ENCODE results near the gene PPDPF. TPM values are rescaled to one million over a fixed set of nuclear protein-coding genes. Genes with fewer than 3 reads are reported as not detected.

The PPDPF gene
- total RNA-seq, 1 donor from 2014 or later, result 122 TPM

DNA sequence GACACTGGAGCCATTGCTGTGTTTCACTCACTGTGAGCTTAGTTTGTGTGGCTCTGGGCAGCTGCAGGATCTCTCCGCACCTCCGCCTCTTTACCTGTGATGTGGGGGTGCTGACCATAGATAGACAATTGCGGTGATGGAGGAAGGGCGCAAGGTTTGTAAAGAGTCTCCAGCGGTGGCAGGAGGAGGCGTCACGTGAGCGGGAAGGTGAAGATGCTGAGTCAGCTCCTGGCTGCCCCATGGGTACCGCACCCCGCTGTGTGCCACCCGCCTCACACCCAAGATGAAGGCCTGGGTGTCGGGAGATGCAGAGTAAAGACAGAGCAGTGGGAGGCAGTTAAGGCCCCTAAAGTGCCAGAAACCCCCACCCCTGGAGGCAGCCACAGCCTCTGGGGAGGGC lies 39.1 kb upstream of the PPDPF start:
- H3K4me1 Mint-ChIP-seq (ENCODE audit: low read depth), result no peaks in the 10 kb centered on the region
- H3K27me3 Mint-ChIP-seq (ENCODE audit: insufficient read depth), result peaks cover 13% of the 10 kb centered on the region
- H3K9me3 Mint-ChIP-seq, result no peaks in the 10 kb centered on the region
- DNase-seq (ENCODE audit: low spot score), result no peak
- H3K4me3 Mint-ChIP-seq, result no peak overlapping the region
- intact Hi-C loops (cut with micrococcal nuclease), result no loop called here
- no peaks in the 10 kb centered on the region for H3K36me3 Mint-ChIP-seq (ENCODE audit: low read depth)
- no peak overlapping the region for H3K27ac Mint-ChIP-seq

DNA sequence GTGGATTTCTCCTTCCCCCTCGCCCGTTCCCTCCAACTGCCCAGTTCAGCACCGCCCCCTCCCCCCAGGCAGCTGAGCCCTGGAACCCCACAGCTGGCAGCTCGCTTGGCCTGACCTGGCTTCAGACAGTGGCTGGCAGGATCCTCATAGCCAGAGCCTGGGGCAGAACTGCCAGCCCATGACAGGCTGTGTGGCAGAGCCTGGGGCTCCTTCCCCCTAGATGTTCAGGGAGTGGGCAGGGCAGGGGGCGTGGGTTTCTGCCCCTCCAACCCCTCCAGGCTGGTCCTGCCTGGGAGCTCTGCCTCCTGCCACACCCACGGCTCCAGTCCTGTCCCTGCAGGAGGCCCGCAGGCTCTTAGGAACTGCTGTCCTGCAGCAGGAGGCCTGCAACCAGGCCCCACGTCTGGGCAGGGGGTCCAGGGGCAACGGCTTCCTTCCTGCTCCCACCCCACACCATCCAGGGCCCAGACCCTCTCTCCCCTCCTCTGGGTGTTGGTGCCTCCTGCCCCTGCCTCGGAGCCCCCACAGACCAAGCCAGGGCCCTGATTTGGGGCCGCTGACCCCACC lies 38.5 kb upstream of the PPDPF start:
- no peaks in the 10 kb centered on the region for H3K9me3 Mint-ChIP-seq
- DNase-seq (ENCODE audit: low spot score), result no peak
- H3K4me1 Mint-ChIP-seq (ENCODE audit: low read depth), result no peaks in the 10 kb centered on the region
- no peaks in the 10 kb centered on the region for H3K36me3 Mint-ChIP-seq (ENCODE audit: low read depth)
- peaks cover 13% of the 10 kb centered on the region for H3K27me3 Mint-ChIP-seq (ENCODE audit: insufficient read depth)
- H3K4me3 Mint-ChIP-seq, result no peak overlapping the region
- intact Hi-C loops (cut with micrococcal nuclease), result no loop called here
- no peak overlapping the region for H3K27ac Mint-ChIP-seq

DNA sequence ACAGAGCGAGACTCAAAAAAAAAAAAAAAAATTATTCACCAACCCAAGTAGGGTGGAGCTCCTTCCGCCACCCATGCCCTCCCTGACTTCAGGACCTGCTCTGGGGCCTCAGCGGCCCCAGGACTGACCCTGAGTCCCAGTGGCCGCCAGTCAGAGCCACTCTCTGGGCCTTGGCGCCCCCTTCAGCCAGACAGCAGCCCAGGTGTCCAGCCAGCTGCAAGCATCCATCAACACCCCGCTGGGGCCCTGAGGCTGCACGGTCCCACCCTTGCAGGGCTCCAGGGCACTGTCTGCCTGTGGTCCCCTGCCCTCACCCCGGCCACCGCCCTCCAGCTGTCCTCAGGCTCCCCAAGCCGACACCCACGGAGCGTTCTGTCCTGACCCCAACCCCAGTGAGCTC lies 36.7 kb upstream of the PPDPF start:
- Mint-ChIP-seq H3K27ac (no peak overlapping the region), H3K9me3 (no peaks in the 10 kb centered on the region), H3K4me1 (ENCODE audit: low read depth) (no peaks in the 10 kb centered on the region), H3K36me3 (ENCODE audit: low read depth) (no peaks in the 10 kb centered on the region), H3K27me3 (ENCODE audit: insufficient read depth) (peaks cover 9% of the 10 kb centered on the region), H3K4me3 (no peak overlapping the region)
- intact Hi-C loops (cut with micrococcal nuclease), result no loop called here
- no peak for DNase-seq (ENCODE audit: low spot score)

DNA sequence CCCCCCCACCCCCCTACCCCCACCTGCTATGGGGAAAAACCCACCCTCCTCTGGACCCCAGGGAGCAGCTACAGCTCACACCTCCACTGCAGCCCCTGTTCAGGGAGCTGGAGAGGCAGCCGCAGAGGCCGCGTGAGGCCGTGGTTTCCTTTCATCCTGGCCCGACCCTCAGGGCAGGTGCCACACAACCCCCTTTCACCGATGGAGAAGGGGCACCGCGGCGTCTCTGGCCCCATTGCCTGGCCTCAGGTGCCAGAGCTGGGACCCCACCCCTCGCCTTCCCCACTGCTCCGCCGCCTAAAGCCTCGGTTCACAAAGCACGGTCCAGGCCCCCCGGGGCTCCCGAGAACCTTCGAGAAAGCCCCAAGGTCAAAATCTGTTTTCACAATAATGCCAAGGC lies 36.3 kb upstream of the PPDPF start:
- H3K9me3 Mint-ChIP-seq, result no peaks in the 10 kb centered on the region
- DNase-seq (ENCODE audit: low spot score), result no peak
- H3K27ac Mint-ChIP-seq, result no peak overlapping the region
- H3K4me3 Mint-ChIP-seq, result no peak overlapping the region
- intact Hi-C loops (cut with micrococcal nuclease), result no loop called here
- H3K36me3 Mint-ChIP-seq (ENCODE audit: low read depth), result no peaks in the 10 kb centered on the region
- H3K27me3 Mint-ChIP-seq (ENCODE audit: insufficient read depth), result peaks cover 9% of the 10 kb centered on the region
- no peaks in the 10 kb centered on the region for H3K4me1 Mint-ChIP-seq (ENCODE audit: low read depth)

DNA sequence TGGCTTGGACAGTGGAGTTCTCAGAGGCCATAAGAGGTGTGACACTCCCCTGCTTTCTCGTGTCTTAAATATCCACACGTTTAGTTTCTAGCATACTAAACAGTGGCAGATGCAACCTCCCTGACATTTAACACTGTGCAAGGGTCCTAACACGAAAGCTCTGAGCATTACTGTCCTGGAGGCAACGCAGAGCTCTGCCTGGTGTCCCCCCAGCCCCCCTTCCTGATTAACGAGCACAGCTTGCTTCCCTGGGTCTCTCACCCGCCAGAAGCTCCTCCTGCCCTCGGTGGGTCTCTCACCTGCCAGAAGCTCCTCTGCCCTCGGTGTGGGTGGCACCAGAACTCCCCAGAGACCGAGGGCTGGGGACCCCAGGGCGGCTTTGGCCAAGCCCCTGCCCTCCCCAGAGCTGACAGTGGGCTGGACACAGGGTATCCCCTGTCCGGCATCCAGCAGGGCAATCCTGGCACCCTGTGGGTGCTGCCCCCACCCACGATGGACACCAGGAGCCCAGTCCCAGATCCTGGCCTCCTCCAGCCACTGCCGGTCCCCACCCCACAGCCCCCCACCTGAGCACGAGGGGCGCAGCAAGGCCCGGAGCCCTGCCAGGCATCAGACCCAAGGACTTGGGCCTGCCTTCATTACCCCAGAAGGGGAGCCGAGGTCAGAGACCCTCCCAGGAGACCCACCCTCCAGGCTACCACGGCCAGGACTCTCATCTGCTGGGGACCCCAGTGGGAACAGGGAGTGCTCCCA lies 35.7 kb upstream of the PPDPF start:
- Mint-ChIP-seq H3K4me3 (no peak overlapping the region), H3K9me3 (no peaks in the 10 kb centered on the region), H3K4me1 (ENCODE audit: low read depth) (no peaks in the 10 kb centered on the region), H3K27me3 (ENCODE audit: insufficient read depth) (peaks cover 10% of the 10 kb centered on the region), H3K36me3 (ENCODE audit: low read depth) (no peaks in the 10 kb centered on the region), H3K27ac (no peak overlapping the region)
- intact Hi-C loops (cut with micrococcal nuclease), result no loop called here
- DNase-seq (ENCODE audit: low spot score), result no peak

DNA sequence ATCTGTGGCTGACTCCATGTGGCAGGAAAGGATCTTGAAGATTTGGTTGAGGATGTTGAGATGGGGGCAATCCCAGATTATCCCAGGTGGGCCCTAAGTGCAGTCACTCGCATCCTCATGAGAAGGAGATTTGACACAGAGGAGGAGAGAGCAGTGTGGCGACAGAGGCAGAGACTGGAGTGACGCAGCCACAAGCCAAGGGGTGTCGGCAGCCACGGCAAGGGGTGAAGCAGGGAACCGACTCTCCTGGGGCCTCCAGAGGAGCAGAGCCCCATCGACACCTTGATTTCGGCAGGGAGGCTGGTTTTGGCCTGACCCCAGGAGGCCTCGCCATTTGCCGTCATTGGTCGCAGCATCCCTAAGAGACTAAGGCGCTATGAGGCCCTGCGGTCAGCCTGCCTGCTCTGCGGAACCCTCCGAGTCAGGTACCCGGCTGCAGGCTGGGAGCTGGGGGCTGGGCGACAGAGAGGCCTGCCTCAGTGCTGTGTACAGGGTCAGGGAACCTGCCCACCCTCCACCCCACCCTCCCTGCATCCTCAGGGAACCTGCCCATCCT lies 34.2 kb upstream of the PPDPF start:
- Mint-ChIP-seq H3K4me3 (no peak overlapping the region), H3K27ac (no peak overlapping the region), H3K4me1 (ENCODE audit: low read depth) (no peaks in the 10 kb centered on the region), H3K36me3 (ENCODE audit: low read depth) (no peaks in the 10 kb centered on the region), H3K9me3 (no peaks in the 10 kb centered on the region), H3K27me3 (ENCODE audit: insufficient read depth) (peaks cover 7% of the 10 kb centered on the region)
- DNase-seq (ENCODE audit: low spot score), result no peak
- intact Hi-C loops (cut with micrococcal nuclease), result no loop called here

DNA sequence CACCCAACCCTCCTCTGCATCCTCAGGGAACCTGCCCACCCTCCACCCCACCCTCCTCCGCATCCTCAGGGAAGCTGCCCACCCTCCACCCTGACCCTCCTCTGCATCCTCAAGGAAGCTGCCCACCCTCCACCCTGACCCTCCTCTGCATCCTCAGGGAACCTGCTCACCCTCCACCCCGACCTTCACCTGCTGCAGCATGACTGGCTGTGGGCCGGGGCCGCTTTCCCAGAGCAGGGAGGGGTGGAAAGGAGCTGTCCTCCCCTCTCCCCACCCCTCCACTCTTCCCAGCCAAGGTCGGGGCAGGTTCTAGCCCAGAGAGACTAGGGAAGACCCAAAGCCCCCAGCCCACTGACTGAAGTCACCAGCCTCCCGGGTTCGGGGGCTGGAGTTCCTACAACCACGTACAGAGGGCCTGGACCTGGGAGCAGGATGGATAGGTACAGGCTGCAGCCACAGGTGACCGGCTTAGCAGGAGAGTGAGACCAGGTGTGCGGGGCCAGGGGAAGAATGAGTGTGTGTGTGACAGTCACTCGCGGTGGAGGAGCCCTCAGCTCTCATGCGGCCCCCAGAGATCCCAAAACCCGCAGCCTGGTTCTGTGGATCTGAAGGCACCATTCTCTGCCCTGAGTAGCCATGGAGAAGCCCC lies 33.3 kb upstream of the PPDPF start:
- peaks cover 2% of the 10 kb centered on the region for H3K9me3 Mint-ChIP-seq
- no peak overlapping the region for H3K4me3 Mint-ChIP-seq
- intact Hi-C loops (cut with micrococcal nuclease), result no loop called here
- no peak for DNase-seq (ENCODE audit: low spot score)
- no peaks in the 10 kb centered on the region for H3K4me1 Mint-ChIP-seq (ENCODE audit: low read depth)
- peaks cover 8% of the 10 kb centered on the region for H3K27me3 Mint-ChIP-seq (ENCODE audit: insufficient read depth)
- H3K36me3 Mint-ChIP-seq (ENCODE audit: low read depth), result no peaks in the 10 kb centered on the region
- H3K27ac Mint-ChIP-seq, result no peak overlapping the region

DNA sequence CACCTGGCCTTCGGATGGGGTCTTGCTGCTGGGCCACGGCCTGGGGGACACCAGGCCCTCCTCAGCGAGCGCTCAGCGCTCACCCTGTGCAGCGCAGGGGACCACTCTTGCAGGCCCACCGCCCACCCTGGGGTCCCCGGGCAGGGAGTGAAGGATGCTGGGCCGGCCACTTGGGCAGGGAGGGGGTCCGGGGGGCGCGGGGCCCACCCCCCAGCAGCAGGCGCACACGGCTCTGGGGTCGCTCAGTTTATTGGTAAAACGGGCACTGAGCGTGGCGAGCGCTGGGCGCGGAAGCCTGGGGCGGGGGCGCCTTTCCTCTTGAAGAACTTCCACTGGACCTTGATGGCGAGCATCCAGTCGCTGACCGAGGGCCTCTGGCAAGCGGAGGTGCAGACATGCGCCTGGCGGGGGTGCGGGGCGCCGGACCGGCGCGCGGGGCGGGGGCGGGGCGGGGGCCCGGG lies 32.8 kb upstream of the PPDPF start:
- Mint-ChIP-seq H3K27me3 (ENCODE audit: insufficient read depth) (peaks cover 8% of the 10 kb centered on the region), H3K9me3 (peaks cover 5% of the 10 kb centered on the region), H3K36me3 (ENCODE audit: low read depth) (no peaks in the 10 kb centered on the region), H3K4me1 (ENCODE audit: low read depth) (no peaks in the 10 kb centered on the region), H3K27ac (no peak overlapping the region), H3K4me3 (no peak overlapping the region)
- no peak for DNase-seq (ENCODE audit: low spot score)
- intact Hi-C loops (cut with micrococcal nuclease), result no loop called here

DNA sequence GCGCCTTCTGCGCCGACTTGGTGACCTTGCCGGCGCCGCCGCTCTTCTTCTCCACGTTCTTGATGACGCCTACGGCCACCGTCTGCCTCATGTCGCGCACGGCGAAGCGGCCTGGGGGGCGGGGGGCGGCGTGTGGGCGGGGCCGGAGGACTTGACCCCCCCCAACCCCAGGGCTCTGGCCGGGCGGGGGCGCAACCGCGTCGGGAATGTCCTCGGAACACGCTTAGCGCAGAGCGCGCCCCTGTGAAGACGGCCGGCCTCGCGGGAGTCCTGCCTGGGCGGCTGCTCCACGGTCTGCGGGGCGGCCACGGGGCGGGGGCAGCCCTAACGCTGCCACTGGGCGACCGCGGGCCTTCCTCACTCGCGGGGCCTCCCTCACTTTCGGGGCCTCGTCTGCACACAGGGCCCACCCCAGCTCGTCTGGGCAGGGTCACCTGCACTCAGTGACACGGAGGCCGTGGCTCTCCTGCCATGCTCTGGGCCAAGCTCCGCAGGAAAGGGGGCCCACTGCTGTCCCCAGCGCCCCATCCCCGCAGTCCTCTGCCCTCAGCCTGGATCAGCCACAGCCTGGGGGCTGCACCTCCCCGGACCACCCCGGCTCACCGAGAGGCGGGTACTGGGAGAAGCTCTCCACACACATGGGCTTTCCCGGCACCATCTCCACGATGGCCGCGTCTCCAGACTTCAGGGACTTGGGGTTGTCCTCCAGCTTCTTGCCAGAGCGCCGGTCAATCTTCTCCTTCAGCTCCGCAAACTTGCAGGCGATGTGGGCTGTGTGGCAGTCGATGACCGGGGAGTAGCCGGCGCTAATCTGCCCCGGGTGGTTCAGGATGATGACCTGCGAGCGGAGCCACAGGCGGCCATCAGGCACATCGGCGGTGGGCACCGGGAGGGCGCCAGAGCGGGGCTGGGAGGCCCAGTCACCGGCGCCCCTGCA lies 32.0 kb upstream of the PPDPF start:
- intact Hi-C loops (cut with micrococcal nuclease), result no loop called here
- H3K4me1 Mint-ChIP-seq (ENCODE audit: low read depth), result no peaks in the 10 kb centered on the region
- no peaks in the 10 kb centered on the region for H3K36me3 Mint-ChIP-seq (ENCODE audit: low read depth)
- H3K27me3 Mint-ChIP-seq (ENCODE audit: insufficient read depth), result peaks cover 8% of the 10 kb centered on the region
- H3K9me3 Mint-ChIP-seq, result peaks cover 5% of the 10 kb centered on the region
- no peak overlapping the region for H3K4me3 Mint-ChIP-seq
- H3K27ac Mint-ChIP-seq, result no peak overlapping the region
- no peak for DNase-seq (ENCODE audit: low spot score)

DNA sequence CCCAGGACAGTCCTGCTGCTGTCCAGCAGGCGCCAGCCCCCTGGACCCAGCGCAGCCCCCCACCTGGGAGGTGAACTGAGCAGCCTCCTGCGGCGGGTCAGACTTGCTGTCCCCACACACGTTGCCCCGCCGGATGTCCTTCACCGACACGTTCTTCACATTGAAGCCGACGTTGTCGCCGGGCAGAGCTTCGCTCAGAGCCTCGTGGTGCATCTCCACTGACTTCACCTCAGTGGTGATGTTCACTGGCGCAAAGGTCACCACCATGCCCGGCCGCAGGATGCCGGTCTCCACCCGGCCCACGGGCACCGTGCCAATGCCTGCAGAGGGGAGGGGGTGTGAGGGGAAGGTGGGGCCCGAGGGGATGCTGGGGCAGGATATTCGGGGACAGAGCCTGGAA lies 30.1 kb upstream of the PPDPF start:
- no peaks in the 10 kb centered on the region for H3K36me3 Mint-ChIP-seq (ENCODE audit: low read depth)
- intact Hi-C loops (cut with micrococcal nuclease), result no loop called here
- no peak overlapping the region for H3K4me3 Mint-ChIP-seq
- H3K27ac Mint-ChIP-seq, result no peak overlapping the region
- no peak for DNase-seq (ENCODE audit: low spot score)
- no peaks in the 10 kb centered on the region for H3K4me1 Mint-ChIP-seq (ENCODE audit: low read depth)
- H3K27me3 Mint-ChIP-seq (ENCODE audit: insufficient read depth), result peaks cover 8% of the 10 kb centered on the region
- peaks cover 5% of the 10 kb centered on the region for H3K9me3 Mint-ChIP-seq

DNA sequence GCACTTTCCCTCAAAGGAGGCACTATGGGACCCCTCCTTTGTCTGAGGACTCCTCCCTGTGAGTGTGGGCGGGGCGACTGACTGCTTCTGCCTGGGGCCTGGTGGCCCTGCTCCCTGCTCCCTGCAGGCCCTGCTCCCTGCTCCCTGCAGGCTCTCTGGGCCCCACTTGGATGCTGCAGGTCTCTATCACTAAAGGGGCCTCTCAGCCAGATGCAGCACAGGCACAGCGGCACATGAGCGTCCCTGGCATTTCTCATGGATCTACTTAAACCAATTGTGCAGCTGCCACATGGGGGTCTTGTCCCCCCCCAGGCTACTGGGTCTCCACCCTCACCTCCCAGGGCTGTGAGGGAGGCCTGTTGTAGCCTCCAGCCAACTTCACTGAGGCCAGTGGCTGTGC lies 29.5 kb upstream of the PPDPF start:
- Mint-ChIP-seq H3K27ac (no peak overlapping the region), H3K4me3 (no peak overlapping the region), H3K4me1 (ENCODE audit: low read depth) (no peaks in the 10 kb centered on the region), H3K9me3 (peaks cover 5% of the 10 kb centered on the region), H3K27me3 (ENCODE audit: insufficient read depth) (peaks cover 8% of the 10 kb centered on the region), H3K36me3 (ENCODE audit: low read depth) (no peaks in the 10 kb centered on the region)
- intact Hi-C loops (cut with micrococcal nuclease), result no loop called here
- no peak for DNase-seq (ENCODE audit: low spot score)

DNA sequence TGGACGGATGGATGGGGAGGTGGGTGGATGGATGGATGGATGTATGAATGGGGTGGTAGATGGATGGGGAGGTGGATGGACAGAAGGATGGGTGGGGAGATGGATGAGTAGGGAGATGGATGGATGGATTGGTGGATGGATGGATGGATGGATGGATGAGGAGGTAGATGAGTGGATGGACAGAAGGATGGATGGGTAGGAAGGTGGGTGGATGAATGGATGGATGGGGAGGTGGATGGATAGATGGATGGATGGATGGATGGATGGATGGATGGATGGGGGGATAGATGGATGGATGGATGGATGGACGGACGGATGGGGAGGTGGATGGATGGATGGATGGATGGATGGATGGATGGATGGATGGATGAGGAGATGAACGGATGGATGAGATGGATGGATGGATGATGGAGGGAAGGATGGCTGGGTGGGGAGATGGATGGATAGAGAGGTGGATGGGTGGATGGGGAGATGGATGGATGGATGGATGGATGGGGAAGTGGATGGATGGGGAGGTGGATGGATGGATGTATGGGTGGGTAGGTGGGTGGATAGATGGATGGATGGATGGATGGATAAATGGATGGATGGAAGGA lies 28.8 kb upstream of the PPDPF start:
- DNase-seq (ENCODE audit: low spot score), result no peak
- H3K36me3 Mint-ChIP-seq (ENCODE audit: low read depth), result no peaks in the 10 kb centered on the region
- H3K4me3 Mint-ChIP-seq, result no peak overlapping the region
- intact Hi-C loops (cut with micrococcal nuclease), result no loop called here
- no peaks in the 10 kb centered on the region for H3K4me1 Mint-ChIP-seq (ENCODE audit: low read depth)
- H3K27ac Mint-ChIP-seq, result no peak overlapping the region
- peaks cover 5% of the 10 kb centered on the region for H3K9me3 Mint-ChIP-seq
- H3K27me3 Mint-ChIP-seq (ENCODE audit: insufficient read depth), result peaks cover 11% of the 10 kb centered on the region
